ENCODE data around the gene CYBC1.

CYBC1 gene

GRCh38 chr17:82449131-82449882, 1.2 kb downstream of the CYBC1 start:
- peak; percentile 44 to 58 (median 52) for DNase-seq (ENCODE audit: low read depth in 2 of 3, low spot score in 1 of 3)

GRCh38 chr17:82447876-82448275, 2.7 kb downstream of the CYBC1 start:
- no peak for DNase-seq (ENCODE audit: low read depth in 2 of 3, low spot score in 1 of 3)

- no peak for DNase-seq (ENCODE audit: low read depth in 2 of 3, low spot score in 1 of 3)
These were observed 3.9 kb downstream of the CYBC1 start for GRCh38 chr17:82446649-82447048.

GRCh38 chr17:82446124-82446523, 4.4 kb downstream of the CYBC1 start:
- no peak for DNase-seq (ENCODE audit: low read depth in 2 of 3, low spot score in 1 of 3)

- no peak for DNase-seq (ENCODE audit: low read depth in 2 of 3, low spot score in 1 of 3)
These were observed 5.0 kb downstream of the CYBC1 start for GRCh38 chr17:82445542-82445941.

- DNase-seq (ENCODE audit: low read depth in 2 of 3, low spot score in 1 of 3), result no peak
These were observed 5.5 kb downstream of the CYBC1 start for GRCh38 chr17:82444941-82445521.

- no peak for DNase-seq (ENCODE audit: low read depth in 2 of 3, low spot score in 1 of 3)
These were observed 6.2 kb downstream of the CYBC1 start for GRCh38 chr17:82444284-82444893.

GRCh38 chr17:82443465-82444283, 6.9 kb downstream of the CYBC1 start:
- DNase-seq (ENCODE audit: low read depth in 2 of 3, low spot score in 1 of 3), result no peak

GRCh38 chr17:82442643-82443464, 7.7 kb downstream of the CYBC1 start:
- DNase-seq (ENCODE audit: low read depth in 2 of 3, low spot score in 1 of 3), result no peak

- no peak for DNase-seq (ENCODE audit: low read depth in 2 of 3, low spot score in 1 of 3)
These were observed 8.7 kb downstream of the CYBC1 start for GRCh38 chr17:82441691-82442487.

GRCh38 chr17:82440991-82441627, 9.4 kb downstream of the CYBC1 start:
- no peak for DNase-seq (ENCODE audit: low read depth in 2 of 3, low spot score in 1 of 3)

- DNase-seq (ENCODE audit: low read depth in 2 of 3, low spot score in 1 of 3), result no peak
These were observed 10.0 kb downstream of the CYBC1 start for GRCh38 chr17:82440469-82440981.

- no peak for DNase-seq (ENCODE audit: low read depth in 2 of 3, low spot score in 1 of 3)
These were observed 10.7 kb downstream of the CYBC1 start for GRCh38 chr17:82439829-82440365.

- no peak for DNase-seq (ENCODE audit: low read depth in 2 of 3, low spot score in 1 of 3)
These were observed 11.2 kb downstream of the CYBC1 start for GRCh38 chr17:82439194-82439828.

- DNase-seq (ENCODE audit: low read depth in 2 of 3, low spot score in 1 of 3), result no peak
These were observed 12.0 kb downstream of the CYBC1 start for GRCh38 chr17:82438401-82439193.

GRCh38 chr17:82437325-82437668, 13.3 kb downstream of the CYBC1 start:
- no peak for DNase-seq (ENCODE audit: low read depth in 2 of 3, low spot score in 1 of 3)

GRCh38 chr17:82436601-82437324, 13.8 kb downstream of the CYBC1 start:
- DNase-seq (ENCODE audit: low read depth in 2 of 3, low spot score in 1 of 3), result no peak
